GM18861 (cell line): ENCODE data around the gene C12orf60.
A peak's percentile ranks its signal among the peaks of the same experiment; 100 is the strongest.

ENCODE experiments used
- ATAC-seq: cut with Tn5 transposase; IDR thresholded peaks from one replicate; pipeline ENCODE4 v1.9.1; 2021; ENCODE audit not compliant: unreplicated experiment

C12orf60 gene

DNA sequence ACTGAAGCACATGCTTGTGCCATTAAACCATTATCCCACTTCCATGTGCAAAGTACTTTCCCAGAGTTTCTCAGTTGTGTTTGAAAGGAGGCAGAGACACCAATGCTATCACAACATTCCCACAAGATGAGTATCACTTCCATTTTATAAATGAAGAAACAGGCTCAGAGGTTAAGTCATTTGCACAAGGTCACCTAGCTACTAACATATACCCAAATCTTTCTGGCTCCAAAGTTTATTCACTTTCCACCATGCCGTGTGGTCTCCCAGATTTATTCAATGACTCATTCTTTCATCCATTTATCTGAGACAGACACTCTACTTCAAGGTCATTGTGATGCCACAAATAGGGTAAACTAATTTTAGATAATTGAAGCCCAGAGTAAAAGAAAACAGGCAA, 30.5 kb downstream of the C12orf60 start:
- no peak for ATAC-seq

DNA sequence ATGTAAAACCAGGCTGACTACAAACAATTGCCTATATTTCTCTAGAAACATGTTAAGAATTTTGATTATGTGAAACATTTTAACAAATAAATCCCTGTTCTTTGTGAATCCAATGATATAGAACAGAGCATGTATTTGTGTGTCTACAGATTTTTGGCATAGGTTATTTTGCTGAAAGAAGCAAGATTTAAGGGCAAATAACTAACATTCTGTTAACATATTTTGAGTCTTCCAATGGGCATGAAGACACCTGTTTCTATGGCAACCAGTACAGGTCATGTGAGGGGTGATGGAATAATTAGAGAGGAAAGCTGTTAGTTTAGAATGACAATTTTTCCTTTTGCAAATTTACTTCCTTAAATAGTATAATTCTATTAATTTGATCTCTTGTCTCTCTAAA, 31.0 kb downstream of the C12orf60 start:
- ATAC-seq = no peak

DNA sequence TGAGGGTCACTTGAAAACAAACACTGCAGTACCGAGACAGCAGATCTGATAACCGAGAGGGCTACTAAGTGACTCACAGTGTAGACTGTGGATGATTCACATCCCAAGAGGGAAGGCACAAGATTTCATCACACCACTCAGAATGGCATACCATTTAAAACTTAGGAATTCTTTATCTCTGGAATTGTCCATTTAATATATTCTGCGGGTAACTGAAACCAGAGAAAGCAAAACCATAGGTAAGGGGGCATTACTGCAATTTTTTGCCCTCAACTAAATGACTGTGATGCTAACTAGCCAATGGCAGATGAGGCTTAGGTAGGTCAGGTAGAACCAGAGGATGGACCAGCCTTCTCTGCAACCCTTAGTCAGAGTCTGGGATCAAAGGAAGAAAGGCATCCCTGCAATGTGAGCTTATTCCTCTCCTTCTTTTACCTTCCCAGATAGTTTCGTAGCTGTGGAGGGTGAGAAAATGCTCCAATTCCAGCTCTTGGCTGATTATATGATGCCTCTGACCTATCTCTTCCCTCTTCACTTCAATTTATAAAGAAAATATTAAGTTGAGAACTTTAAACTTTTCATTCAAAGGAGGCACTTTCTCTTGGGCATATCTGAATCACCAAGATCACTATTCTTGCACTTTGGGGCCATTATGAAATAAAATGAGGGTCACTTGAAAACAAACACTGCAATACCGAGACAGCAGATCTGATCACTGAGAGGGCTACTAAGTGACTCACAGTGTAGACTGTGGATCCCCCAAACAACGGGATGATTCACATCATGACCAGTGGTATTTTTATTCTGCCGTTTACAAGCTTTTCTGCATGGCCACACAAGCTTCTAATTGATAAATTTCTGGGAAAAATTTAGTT, 33.1 kb downstream of the C12orf60 start:
- ATAC-seq = no peak

DNA sequence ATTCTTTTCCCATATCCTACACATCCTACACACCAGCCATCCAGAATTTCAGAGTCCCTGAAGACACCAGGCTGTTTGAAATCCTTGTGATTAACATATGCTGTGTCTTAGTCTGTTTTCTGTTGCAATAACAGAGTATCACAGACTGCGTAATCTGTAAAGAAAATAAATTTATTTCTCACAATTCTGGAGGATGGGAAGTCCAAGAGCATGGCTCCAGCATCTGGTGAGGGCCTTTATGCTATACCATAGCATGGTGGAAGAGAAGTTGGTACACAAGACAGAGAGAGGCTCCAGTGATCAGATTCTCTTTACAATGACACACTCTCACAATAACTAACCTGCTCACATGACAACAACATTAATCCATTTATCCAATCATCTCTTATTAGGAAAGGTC, 35.8 kb downstream of the C12orf60 start:
- no peak for ATAC-seq

DNA sequence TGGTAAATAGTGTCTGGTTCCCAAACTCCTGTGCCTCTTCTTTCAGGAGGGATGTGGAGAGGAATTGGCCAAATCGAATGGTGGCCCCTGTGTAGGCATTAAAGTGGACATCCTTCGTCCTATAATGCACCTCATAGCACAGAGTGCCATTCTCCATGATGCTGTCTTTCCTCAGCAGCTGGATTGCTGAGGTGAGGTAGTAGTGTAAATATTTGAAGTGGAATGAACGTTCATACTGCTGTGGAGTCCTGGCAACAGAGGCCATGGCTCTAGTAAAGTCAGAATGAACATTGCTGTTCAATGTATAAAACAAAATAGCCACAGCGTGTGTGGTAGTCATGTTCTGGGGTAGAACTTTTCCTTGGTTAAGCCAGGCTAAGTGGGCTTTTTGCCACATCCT, 37.1 kb downstream of the C12orf60 start:
- no peak for ATAC-seq

DNA sequence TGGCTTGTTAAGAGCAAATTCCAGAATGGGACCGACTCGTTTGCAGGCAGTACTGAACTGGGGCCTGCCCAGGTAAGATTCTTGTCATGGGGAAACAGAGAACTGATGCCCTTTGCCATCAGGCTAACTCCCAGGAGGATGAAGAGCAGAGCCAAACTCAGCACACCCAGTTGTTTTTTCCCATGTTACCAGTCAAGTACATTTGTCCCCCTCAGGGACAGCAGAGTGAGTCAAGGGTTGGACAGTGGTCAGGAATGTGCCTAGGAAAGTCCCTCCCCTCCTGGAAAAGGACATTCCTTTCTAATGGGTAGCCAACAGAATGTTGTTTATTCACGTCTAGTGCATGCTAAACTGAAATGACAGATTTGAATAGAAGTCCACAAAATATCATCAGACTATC, 38.3 kb downstream of the C12orf60 start:
- ATAC-seq = no peak

DNA sequence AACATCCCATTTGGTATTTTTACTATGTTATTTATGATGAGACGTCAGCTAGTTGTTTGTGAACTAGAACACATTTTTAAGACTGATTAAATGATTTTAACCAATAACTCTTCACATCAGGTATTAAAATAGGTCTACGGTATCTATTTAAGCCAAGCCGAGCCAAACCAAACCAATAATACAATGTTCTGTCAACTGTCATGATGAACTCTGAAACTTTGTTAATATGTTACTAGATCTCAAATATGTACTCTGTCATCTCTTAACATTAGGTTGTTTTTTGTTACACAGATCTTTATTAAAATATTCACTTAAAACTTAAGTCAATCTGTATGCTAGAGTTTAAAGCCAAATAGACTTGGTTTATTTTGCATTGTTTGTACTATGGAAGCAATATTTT, 38.8 kb downstream of the C12orf60 start:
- no peak for ATAC-seq

GRCh38 chr12:14843425-14843887, 40.0 kb downstream of the C12orf60 start, which contains the start of gene ART4:
ART4 (minus strand) TSS chr12:14843526; CDS start chr12:14843113, 413 bp downstream.
- ATAC-seq = no peak

DNA sequence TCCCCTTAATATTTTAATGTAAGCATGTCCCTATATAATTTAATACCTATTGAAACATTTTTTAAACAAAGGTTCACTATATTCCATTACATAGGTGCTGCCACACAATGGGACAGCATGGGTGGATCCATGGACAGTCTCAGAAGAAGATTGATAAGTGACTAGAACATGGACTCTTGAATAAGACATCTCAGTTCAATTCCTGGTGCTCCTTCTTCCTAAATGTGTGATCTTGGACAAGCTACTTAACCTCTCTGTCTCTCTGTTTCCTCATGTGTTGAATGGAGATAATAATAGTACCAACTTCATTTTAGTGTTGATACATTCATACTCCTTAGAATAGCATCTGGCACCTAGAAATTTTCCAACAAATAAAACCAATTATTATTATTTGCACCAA, 40.9 kb downstream of the C12orf60 start:
- no peak for ATAC-seq

GRCh38 chr12:14845350-14845750, 41.9 kb downstream of the C12orf60 start:
- peak; percentile 60 for ATAC-seq

DNA sequence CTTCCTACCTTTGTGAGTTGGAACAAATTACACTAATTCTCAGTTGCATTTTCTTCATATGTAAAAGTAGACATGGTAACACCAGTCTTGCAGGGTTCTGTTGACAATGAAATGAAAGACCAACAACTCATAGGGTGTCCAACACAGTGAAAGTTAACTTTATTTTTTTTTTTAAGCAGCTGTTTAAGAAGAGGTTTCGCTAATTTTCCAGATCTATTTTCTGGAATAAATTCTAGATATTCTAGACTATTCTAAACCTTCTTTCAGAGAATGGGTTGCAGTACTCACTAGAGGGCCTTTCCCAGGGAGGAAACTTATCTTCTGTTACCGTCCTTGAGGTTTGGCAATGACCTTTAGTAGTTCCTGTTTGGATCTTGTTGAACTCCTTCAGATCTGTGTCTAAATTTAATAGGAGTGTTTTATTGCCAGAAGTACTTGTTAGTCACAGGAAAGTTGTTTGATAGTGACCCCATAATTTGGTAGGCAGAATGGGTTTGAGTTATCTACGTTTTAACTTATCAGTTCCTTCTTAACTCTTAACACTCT, 42.6 kb downstream of the C12orf60 start:
- ATAC-seq = no peak

DNA sequence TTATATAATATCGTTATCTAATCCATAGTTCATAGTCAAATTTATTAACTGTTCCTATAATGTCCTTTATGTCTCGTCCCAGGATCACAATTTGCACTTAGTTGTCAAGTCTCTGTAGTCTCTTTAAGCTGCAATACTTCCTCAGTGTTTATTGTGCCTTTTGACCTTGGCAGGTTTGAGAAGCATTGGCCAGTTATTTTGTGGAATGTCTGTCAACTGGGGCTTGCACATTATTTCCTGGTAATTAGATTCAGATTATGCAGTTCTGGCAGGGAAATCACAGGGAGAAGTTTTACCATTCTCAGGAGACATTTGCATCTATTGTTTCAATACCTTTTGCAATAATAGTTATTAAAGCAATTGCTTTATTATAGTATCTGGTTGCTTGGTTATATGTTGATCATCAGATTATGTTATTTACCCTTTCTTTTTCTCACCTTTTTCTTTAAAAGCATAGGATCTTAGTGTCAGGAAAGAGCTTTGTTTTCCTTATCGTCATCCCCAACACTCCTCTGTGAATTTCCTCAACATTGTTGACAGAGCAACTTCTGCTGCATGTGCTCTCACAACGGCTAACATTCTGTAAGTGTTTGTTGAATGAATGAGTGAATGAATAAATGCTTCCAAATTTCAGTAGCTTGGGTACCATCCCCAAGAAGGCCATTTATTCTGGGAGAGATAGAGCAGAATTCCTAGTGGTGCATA, 43.6 kb downstream of the C12orf60 start:
- ATAC-seq = no peak

GRCh38 chr12:14849661-14850060, 46.2 kb downstream of the C12orf60 start:
- no peak for ATAC-seq

GRCh38 chr12:14850929-14851663, 47.6 kb downstream of the C12orf60 start:
- ATAC-seq = no peak

- ATAC-seq = no peak
Measured at GRCh38 chr12:14852880-14853279, 49.4 kb downstream of the C12orf60 start.

GRCh38 chr12:14853961-14854360, 50.5 kb downstream of the C12orf60 start:
- ATAC-seq = no peak

- ATAC-seq = peak; percentile 55
Measured at GRCh38 chr12:14854586-14855183, 51.2 kb downstream of the C12orf60 start.

DNA sequence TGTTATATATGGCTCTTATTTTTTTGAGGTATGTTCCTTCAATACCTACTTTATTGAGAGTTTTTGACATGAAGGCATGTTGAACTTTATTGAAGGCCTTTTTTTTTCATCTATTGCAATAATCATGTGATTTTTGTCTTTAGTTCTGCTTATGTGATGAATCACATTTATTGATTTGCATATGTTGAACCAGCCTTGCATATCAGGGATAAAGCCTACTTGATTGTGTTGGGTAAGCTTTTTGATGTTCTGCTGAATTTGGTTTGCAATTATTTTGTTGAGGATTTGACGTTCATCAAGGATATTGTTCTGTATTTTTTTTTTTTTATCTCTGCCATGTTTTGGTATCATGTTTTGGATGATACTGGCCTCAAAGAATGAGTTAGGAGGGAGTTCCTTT, 55.0 kb downstream of the C12orf60 start:
- no peak for ATAC-seq

GRCh38 chr12:14860490-14860889, 57.0 kb downstream of the C12orf60 start:
- ATAC-seq = no peak

GRCh38 chr12:14868916-14869506, 65.5 kb downstream of the C12orf60 start:
- no peak for ATAC-seq
